Measurements from ENCODE around the gene TMEM184B. TPM values are rescaled to one million over a fixed set of nuclear protein-coding genes. Genes with fewer than 3 reads are reported as not detected.

The TMEM184B gene
- total RNA-seq, 4 donors from 2014 or later: 39.1 to 56.1 (median 51.4) TPM

DNA sequence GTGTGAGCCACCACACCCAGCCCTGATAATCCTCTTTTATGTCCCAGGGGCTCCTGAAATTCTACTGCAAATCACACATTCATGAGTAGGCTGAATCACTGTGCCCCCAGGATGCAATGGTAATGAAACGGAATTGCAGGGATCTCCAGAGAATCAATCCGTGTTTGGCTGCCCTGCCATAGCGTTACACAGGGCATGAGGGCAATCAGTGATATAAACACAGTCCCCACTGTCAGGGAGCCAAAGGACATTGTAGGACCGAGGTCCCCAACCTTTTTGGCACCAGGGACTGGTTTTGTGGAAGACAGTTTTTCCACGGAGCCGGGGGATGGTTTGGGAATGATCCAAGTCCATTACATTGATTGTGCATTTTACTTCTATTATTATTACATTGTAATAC, 82.2 kb downstream of the TMEM184B start:
- Histone ChIP-seq H3K4me3 (no peak overlapping the region), H3K9me3 (no peaks in the 10 kb centered on the region), H3K36me3 (no peaks in the 10 kb centered on the region), H3K27ac (no peak overlapping the region), H3K4me1 (peaks cover 0 to 7% (median 0%) of the 10 kb centered on the region in 4 donors), H3K27me3 (no peaks in the 10 kb centered on the region)
- no peak for DNase-seq
- TF ChIP-seq POLR2A (IDR thresholded peaks at IDR 0.05): no peak

GRCh38 chr22:38189104-38189503, 83.7 kb downstream of the TMEM184B start:
- Histone ChIP-seq H3K4me3 (no peak overlapping the region), H3K27me3 (no peaks in the 10 kb centered on the region), H3K9me3 (no peaks in the 10 kb centered on the region), H3K27ac (no peak overlapping the region), H3K36me3 (no peaks in the 10 kb centered on the region), H3K4me1 (peaks cover 0 to 7% (median 0%) of the 10 kb centered on the region in 4 donors)
- TF ChIP-seq, protein P1, sequence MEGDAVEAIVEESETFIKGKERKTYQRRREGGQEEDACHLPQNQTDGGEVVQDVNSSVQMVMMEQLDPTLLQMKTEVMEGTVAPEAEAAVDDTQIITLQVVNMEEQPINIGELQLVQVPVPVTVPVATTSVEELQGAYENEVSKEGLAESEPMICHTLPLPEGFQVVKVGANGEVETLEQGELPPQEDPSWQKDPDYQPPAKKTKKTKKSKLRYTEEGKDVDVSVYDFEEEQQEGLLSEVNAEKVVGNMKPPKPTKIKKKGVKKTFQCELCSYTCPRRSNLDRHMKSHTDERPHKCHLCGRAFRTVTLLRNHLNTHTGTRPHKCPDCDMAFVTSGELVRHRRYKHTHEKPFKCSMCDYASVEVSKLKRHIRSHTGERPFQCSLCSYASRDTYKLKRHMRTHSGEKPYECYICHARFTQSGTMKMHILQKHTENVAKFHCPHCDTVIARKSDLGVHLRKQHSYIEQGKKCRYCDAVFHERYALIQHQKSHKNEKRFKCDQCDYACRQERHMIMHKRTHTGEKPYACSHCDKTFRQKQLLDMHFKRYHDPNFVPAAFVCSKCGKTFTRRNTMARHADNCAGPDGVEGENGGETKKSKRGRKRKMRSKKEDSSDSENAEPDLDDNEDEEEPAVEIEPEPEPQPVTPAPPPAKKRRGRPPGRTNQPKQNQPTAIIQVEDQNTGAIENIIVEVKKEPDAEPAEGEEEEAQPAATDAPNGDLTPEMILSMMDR (IDR thresholded peaks at IDR 0.05): no peak
- TF ChIP-seq POLR2A (IDR thresholded peaks at IDR 0.05): no peak
- DNase-seq: no peak

GRCh38 chr22:38187413-38188212, 85.2 kb downstream of the TMEM184B start:
- no peak for DNase-seq
- peaks cover 0 to 7% (median 0%) of the 10 kb centered on the region in 4 donors for H3K4me1 ChIP-seq
- TF ChIP-seq, protein P1 (IDR thresholded peaks at IDR 0.05): no peak
- TF ChIP-seq POLR2A (IDR thresholded peaks at IDR 0.05): no peak
- H3K4me3 ChIP-seq: no peak overlapping the region
- H3K27ac ChIP-seq: peak overlapping the region in 1 of 4 donors; percentile 5
- H3K36me3 ChIP-seq: no peaks in the 10 kb centered on the region
- H3K9me3 ChIP-seq: no peaks in the 10 kb centered on the region
- H3K27me3 ChIP-seq: no peaks in the 10 kb centered on the region

GRCh38 chr22:38186429-38186828, 86.4 kb downstream of the TMEM184B start:
- Histone ChIP-seq H3K27ac (no peak overlapping the region), H3K36me3 (no peaks in the 10 kb centered on the region), H3K4me3 (no peak overlapping the region), H3K27me3 (no peaks in the 10 kb centered on the region), H3K9me3 (no peaks in the 10 kb centered on the region), H3K4me1 (peaks cover 0 to 7% (median 0%) of the 10 kb centered on the region in 4 donors)
- no peak for DNase-seq
- TF ChIP-seq, protein P1 (IDR thresholded peaks at IDR 0.05): no peak

DNA sequence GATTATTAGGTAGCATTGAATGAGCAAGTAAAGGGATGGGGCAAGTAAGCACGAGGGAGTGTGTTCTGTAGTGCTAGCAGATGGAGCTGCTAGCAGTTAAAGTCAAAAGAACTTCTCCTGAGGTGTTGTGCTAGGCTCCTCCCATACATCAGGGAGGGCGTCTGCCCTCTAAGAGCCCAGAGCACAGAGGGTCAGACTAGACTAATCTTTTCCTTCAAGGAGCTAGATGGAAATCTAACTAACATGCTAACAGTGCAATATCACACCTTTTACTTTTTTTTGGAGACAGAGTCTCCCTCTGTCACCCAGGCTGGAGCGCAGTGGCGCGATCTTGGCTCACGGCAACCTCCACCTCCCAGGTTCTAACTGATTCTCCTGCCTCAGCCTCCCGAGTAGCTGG, 88.0 kb downstream of the TMEM184B start:
- Histone ChIP-seq H3K4me3 (no peak overlapping the region), H3K27me3 (no peaks in the 10 kb centered on the region), H3K27ac (no peak overlapping the region)

More for the DNA sequence above, 88.0 kb downstream of the TMEM184B start:
- Histone ChIP-seq H3K36me3 (no peaks in the 10 kb centered on the region), H3K9me3 (no peaks in the 10 kb centered on the region), H3K4me1 (peaks cover 0 to 18% (median 2%) of the 10 kb centered on the region in 4 donors)
- TF ChIP-seq POLR2A (IDR thresholded peaks at IDR 0.05): no peak
- TF ChIP-seq, protein P1 (IDR thresholded peaks at IDR 0.05): no peak
- DNase-seq: no peak
